HG02938 (cell line): ENCODE measurements around the gene DNAH10.
"Not testable (repeated sequence)": the region's sequence is repeated elsewhere in the genome, so short reads cannot be mapped to it uniquely, and the experiment has no call there.

ENCODE experiments used
- ATAC-seq: cut with Tn5 transposase; IDR thresholded peaks from one replicate; pipeline ENCODE4 v1.9.1; 2021; ENCODE audit warnings: mild to moderate bottlenecking, moderate library complexity; ENCODE audit not compliant: unreplicated experiment

The DNAH10 gene

DNA sequence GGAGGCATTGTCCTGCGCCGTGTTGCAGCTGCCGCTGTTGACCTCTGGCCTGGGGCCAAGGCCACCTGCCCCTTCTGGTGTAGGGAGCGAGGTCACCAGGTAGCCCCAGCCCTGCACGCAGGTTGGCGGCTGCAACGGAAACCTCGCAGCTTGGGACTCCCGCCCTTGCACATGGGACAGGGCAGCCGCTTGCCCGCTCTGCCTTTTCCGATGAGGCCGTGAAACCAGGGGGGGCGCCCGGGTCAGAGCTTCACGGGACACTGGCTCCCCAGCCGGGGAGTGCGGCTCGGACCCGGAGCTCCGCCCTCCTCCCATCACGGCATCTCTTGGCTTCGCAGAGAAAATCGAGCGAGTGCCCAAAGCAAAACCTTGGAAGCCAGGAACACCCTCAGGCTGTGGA lies 25.4 kb downstream of the DNAH10 start:
- ATAC-seq = no peak

DNA sequence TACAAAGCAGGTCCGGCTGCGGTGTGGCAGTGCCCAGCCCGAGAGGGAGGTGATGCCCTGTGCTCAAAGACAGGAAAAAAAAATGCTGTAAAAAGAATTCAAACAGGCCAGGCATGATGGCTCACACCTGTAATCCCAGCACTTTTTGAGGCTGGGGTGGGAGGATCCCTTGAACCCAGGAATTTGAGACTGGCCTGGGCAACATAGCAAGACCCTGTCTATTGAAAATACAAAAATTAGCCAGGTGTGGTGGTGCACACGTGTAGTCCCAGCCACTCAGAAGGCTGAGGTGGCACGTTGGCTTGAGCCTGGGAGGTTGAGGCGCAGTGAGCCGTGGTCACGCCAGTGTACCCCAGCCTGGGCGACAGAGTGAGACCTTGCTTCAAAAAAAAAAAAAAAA lies 26.4 kb downstream of the DNAH10 start:
- ATAC-seq = no peak

DNA sequence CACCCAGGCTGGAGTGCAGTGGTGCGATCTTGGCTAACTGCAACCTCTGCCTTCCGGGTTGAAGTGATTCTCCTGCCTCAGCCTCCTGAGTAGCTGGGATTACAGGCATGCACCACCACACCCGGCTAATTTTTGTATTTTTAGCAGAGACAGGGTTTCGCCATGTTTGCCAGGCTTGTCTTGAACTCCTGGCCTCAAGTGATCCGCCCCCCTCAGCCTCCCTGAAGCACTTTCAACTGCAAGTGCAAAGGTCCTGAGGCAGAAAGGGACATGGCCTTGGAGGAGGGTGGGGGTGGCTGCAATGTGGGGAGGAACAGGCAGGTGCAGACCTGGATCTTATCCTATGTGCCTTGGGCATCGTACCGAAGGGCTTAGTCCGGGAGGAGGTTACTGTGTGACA lies 27.3 kb downstream of the DNAH10 start:
- not testable (repeated sequence) for ATAC-seq

DNA sequence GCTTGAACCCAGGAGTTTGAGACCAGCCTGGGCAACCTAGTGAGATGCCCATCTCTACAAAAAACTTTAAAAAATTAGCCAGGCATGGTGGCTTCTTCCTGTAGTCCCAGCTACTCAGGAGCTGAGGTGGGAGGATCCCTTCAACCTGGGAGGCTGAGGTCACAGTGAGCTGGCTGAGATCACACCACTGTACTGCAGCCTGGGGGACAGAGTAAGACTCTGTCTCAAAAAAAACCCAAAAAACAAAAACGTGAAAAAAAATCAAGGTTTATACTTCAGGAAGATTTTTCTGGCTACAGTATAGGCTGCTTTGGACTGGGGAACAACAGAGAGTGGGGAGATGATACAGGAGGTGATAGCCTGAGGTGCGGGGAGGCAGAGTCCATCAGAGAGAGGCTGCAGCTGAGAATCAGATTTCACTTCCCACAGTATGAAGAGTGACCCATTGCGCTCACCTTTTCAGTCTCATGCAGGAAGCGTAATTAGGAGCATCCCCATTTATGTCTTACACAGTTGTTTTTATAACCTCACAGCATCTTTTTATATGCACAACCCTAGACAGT lies 28.9 kb downstream of the DNAH10 start:
- ATAC-seq = no peak

DNA sequence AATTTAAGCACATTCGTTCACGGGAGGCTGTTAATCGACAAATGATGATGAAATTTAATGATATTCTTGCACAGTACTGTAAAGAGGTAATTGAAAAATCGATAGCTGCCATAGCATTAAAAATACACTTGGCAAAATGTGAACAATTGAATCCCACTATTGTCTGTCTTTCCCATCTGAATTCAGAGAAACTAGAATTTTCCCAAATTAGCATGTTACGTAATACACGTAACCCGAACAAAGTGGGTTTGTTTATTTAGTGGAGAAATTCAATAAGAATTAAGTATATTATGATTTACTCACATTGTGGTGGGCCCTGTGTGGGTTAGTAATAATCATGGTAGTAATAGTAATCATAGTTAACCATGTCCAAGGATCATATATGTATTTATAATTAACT lies 31.9 kb downstream of the DNAH10 start:
- ATAC-seq = no peak

DNA sequence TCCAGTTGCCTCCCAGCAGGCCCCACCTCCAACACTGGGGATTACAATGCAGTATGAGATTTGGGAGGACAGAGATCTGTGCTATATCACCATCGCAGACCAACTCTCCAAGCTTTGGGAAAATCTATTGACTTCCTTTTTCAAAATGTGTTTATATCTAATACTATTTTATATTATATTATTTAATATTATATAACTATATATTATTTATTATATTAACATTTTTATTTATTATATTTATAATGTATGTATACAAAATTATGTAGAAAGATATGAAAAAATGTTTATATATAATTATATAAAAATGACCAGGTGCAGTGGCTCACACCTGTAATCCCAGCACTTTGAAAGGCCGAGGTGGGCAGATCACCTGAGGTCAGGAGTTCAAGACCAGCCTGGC lies 36.4 kb downstream of the DNAH10 start:
- ATAC-seq = no peak

DNA sequence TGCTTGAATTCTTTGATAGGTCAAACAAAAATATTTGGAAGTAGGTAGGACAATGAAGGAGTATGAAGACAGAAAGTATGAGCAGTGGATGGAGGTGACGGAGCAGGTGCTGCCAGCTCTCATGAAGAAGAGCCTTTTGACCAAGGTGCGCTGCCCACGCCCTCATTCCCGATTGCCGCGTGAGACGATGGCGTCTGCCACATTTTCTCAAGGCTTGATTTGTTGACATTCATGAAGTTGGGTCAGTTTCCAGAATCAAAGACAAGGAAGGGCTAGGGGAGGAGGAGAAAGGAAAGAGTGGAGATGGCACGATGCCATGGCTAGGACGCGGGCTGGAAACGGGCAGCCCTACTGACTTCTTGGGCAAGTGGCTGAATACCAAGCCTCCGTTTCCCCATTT lies 37.1 kb downstream of the DNAH10 start:
- no peak for ATAC-seq

DNA sequence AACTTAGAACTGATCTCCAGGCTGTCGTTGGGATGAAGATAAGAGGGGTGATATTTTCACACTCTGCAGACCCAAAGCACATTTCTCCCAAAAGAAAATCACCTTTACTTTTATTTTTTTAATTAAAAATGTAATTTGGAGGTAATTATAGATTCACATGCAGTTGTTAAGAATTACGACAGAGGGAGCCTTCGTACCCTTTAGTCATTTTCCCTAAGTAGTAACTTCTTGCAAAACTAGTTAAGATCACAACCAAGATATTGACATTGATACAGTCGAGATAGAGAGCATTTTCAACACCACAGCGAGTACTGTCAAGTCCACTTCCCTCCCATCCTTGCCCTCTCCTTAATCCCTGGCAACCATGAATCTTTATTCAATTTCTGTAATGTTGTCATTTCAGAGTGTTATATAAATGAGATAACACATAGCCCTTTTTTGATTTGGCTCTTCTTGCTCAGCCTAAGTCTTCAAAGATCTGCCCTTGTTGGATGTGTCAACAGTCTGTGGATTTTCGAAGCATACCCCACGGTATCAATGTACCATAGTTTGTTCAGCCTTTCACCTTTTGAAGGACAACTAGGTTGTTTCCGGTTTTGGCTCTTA lies 39.6 kb downstream of the DNAH10 start:
- no peak for ATAC-seq

DNA sequence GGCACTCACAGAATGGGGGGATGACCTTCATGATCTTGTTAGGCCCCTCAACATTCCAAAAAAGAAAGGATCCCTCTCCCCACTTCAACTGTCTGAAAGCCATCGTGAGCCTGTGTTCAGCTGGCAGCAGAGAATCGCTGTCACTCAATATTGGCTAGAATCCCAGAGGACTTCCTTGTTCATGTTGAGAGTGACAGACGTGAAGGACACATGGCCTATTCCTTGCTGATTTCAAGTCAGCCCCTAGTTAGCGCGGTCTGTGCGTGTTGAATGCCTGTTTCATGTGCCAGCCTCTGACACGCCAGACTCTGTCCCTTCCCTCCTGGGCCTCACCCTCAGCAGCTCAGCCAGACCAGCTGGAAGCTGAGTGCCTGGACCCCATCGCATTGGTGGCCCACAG lies 43.1 kb downstream of the DNAH10 start:
- ATAC-seq = no peak

DNA sequence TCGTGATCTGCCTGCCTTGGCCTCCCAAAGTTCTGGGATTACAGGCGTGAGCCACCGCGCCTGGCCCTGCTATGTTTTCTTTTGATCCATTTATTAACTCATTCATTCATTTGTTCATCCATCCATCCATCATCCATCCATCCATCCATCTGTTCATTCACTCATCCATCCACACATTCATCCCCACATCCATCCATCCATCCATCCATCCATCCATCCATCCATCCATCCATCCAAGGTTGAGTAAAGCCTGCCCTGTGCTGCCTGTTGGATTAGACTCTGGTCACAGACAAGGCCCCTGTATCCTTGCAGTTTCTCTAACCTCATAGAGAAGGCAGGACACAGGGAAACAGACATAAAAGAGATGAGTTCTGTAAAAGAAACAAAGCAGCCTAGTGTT lies 44.9 kb downstream of the DNAH10 start:
- ATAC-seq = no peak

DNA sequence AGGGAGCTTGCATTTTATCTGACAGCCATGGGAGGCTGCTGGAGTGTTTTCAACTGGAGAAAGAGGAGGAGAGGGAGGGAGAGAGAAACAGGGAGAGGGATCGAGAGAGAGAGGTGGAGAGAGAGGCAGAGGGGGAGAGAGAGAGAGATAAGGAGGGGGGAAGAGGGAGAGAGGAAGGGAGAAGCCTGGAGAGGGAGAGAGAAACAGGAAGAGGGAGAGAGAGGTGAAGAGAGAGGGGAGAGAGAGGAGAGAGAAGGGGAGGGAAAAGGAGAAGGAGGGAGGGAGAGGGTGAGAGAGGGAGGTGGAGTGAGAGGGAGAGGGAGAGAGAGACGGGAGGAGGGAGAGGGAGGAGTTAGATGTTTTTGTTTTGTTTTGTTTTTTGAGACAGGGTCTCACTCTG lies 45.6 kb downstream of the DNAH10 start:
- no peak for ATAC-seq

DNA sequence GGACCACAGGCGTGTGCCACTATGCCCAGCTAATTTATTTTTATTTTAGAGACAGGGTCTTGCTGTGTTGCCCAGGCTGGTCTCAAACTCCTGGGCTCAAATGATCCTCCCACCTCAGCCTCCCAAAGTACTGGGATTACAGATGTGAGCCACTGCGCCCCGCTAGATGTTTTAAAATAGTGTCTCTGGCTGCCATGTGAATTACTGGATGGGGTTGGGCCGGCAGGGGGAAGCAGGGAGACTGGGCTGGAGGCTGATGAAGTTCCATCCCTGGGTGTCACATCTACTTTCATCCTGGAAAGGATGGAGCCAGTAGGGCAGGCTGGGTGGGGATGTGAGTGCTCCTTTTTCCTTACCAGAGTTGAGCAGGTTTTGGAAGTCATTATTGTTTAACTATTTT lies 46.1 kb downstream of the DNAH10 start:
- no peak for ATAC-seq

DNA sequence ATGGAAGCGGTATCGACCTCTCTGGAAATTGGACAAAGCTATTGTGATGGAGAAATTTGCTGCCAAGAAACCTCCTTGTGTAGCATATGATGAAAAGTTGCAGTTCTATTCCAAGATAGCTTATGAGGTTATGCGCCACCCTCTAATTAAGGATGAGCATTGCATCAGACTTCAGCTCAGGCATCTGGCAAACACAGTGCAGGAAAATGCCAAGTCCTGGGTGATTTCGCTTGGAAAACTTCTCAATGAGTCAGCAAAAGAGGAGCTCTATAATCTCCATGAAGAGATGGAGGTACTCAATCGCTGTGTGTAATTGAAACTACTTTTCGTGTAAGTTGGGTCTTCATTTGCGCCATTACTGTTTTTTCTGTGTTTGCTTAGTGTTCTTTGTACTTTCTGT lies 51.2 kb downstream of the DNAH10 start:
- no peak for ATAC-seq

DNA sequence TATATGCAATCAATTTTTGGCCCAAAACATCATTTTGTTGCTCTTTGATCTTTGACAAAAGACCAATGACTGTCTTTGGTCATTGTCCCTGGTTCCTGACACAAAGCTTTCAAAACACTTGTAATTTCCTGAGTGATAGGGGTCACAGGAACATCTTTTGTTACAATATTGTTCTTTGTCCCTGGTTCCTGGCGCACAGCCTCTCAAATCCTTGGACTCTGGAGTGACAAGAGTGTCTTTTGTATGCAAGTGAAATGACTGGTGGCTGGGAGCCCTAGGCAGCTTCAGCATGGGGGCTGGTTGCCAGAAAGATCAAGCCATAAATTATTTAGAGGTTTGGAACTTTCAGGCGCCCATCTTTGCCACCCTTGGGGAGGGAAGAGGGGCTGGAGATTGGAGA lies 53.9 kb downstream of the DNAH10 start:
- ATAC-seq = no peak

DNA sequence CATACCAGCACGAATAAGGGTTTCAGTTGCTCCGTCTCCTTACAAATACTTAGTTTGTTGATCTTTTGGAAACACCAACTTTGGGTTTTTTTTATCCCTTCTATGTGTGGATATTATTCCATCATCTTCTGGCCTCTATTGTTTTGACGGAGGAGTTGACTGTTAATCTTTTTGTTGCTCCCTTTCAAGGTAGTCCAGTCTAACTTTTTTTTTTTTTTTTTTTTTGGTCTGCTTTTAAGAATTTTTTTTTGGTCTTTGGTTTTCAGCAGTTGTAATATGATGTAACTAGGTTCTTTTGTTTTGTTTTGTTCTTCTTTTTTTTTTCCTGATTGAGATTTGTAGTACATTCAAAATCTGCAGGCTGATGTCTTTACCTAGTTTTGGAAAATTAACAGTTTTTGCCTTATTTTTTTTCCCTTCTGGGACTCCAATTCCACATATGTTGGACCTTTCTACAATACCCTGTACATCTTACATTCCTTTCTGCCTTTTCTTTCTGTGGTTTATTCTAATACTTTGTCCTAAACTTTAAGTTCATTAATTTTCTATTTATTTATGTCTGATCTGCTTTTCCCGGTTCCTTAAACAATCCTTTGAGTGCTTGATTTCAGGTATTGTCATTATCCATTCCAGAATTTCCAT lies 54.9 kb downstream of the DNAH10 start:
- ATAC-seq = no peak

DNA sequence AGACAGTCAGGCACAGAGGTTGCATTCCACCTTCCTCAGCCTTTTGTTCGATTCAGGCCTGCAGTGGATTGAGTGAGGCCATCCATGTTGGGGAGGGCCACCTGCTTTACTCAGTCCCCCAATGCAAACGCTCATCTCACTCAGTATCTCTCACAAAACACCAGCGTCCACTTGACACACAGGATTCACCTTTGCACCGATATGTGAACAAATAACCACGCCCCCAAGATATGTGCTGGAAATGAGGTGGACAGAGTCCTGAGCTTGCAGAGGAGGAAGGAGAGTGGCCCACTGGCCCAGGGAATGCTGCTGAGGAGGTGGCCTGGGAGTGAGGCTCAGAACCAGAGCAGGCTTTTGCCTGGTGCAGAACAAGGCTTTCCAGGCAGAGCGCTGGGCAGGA lies 60.7 kb downstream of the DNAH10 start:
- ATAC-seq = no peak

DNA sequence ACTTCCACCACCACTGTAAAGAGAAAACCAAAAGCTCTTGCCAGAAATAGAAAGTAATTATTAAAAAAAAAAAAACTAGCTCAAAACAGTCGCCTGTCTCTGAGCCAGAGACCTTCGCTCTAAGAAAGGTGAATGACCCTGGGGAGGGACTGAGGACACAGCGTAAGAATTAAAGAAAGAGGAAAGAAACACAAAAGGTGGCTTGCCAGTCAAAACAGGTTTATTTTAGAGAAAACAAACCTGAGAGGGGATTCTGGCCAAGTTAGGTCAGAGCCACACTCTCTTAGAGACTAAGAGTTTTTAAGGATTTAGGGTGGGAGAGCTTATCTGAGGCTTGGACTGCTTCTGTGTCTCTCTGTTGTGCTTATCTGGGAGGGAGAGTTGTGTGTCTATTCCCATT lies 66.0 kb downstream of the DNAH10 start:
- no peak for ATAC-seq

DNA sequence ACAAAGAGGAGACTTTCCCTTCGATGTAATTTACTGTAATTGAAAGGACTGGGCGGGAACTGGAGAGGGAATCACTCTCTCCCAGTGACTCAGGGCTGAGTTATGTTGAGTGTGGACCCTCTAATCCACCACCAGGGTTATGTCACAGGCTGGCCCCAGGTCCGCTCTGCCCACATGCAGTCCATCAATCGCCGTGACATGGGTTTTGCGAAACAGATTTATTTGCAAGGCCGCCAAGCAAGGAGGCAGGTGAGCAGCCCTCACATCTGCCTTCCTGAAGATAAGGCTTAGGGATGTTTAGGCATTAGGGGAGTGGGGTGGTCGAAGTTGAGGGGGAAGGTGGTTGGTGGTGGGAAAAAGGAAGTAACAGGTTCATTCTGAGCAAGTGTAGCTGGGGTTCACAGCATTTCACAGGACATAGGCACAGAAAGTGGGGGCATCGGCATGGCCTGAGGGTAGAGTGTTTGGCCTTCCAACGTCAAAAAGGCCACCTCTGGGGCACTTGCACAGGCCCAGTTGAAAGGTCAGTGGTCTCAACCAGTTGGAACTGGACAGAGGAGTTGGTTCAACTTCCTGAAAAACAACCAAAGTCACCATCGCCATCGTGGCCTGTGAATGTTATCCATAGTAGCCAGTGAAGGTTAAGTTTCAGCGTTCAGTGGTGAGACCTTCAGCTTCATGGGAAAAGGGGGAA lies 66.9 kb downstream of the DNAH10 start:
- ATAC-seq = no peak

DNA sequence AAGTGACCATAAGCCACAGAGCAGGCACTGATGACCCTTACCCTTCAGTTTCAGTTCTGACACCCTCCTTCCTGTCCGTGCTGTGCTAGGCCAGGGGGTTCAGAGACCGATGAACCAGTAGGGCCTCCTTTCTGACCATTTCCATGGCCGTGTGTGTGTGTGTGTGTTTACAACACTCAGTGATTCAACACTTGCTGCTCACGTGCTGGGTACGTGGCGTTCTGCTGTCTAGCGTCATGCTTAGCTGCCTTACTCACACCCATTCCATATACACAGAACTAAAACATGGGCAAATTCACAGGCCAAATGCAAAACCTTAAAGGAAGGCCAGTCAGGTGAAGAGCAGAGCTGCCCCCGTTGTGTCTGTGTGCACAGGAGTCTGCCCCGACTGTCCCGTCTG lies 67.5 kb downstream of the DNAH10 start:
- ATAC-seq = no peak

DNA sequence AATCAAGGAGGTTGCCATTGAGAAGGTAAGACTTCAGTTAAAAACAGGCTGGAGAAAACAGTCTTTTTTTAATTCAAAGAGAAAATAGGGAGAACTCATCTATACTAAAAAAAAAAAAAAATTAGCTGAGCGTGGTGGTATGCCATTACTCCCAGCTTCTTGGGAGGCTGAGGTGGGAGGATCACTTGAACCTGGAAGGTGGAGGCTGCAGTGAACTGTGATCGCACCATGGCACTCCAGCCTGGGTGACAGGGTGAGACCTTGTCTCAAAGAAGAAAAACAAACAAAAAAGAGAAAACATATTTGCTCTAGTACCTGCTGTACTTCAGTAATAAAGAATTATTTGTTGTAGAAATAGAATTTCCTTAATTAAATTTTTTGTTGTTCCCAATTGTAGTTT lies 68.6 kb downstream of the DNAH10 start:
- ATAC-seq = no peak

DNA sequence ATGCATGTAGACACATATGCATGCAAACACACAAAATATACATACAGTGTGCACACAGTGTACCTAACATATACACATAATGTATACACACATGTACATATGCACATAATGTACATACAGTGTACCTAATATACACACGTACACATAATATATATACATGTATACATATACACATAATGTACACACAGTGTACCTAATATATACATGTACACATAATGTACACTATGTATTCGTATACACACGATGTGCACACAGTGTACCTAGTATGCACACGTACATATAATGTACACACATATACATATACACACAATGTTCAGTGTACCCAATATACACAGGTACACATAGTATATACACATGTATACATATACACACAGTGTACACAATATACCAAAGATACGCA lies 70.0 kb downstream of the DNAH10 start:
- no peak for ATAC-seq

DNA sequence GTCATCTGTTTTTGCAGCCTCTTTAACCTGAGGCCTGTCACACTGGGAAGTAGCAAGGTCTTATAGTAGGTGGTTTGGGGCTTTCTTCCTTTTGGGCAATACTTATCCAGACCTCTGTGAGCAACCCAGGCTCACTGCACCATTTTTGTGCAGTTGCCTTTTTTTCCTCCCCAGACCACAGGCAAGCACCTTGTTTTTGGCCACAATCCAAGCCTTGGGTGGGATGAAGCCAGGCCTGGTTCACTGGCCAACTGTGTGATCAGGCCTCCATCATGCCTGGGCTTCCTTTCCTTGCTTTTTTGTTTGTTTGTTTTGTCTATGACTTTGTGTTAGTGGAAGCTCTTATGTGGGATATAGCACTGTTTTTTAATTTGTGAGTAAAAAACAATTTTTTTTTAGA lies 71.7 kb downstream of the DNAH10 start:
- ATAC-seq = no peak
